ENCODE data around the gene DPP3.

The DPP3 gene

GRCh38 chr11:66464916-66465315 is 15.3 kb upstream of the DPP3 start:
- ATAC-seq, result no peak
- no peak for TF ChIP-seq TCF4 (CRISPR knock-in tag; IDR thresholded peaks at IDR 0.05; ENCODE audit: borderline replicate concordance)
- TF ChIP-seq ZNF8 (CRISPR knock-in tag; IDR thresholded peaks at IDR 0.05), result no peak
- no peak for TF ChIP-seq ZFP3 (CRISPR knock-in tag; IDR thresholded peaks at IDR 0.05)

- ATAC-seq, result no peak
- TF ChIP-seq ZFP3 (CRISPR knock-in tag; IDR thresholded peaks at IDR 0.05), result no peak
- no peak for TF ChIP-seq PATZ1 (CRISPR knock-in tag; IDR thresholded peaks at IDR 0.05; ENCODE audit: borderline replicate concordance)
- TF ChIP-seq BACH2 (CRISPR knock-in tag; IDR thresholded peaks at IDR 0.05; ENCODE audit: borderline replicate concordance), result no peak
- no peak for TF ChIP-seq CREB5 (CRISPR knock-in tag; IDR thresholded peaks at IDR 0.05; ENCODE audit: low read depth)
- no peak for TF ChIP-seq ZNF8 (CRISPR knock-in tag; IDR thresholded peaks at IDR 0.05)
- TF ChIP-seq RARB (CRISPR knock-in tag; IDR thresholded peaks at IDR 0.05), result no peak
These were observed 14.6 kb upstream of the DPP3 start for GRCh38 chr11:66465373-66466224.

- ATAC-seq, result peak; percentile 95
These were observed 13.8 kb upstream of the DPP3 start, which contains the start of gene PELI3 for GRCh38 chr11:66466225-66467033. Gene PELI3 (plus strand): TSS chr11:66466905. CDS start chr11:66468129, 1,224 bp downstream.

GRCh38 chr11:66467034-66467659 is 13.1 kb upstream of the DPP3 start:
- TF ChIP-seq ISL1 (CRISPR knock-in tag; IDR thresholded peaks at IDR 0.05) (no peak), TSHZ2 (CRISPR knock-in tag; IDR thresholded peaks at IDR 0.05) (no peak), TCF4 (CRISPR knock-in tag; IDR thresholded peaks at IDR 0.05; ENCODE audit: borderline replicate concordance) (no peak), ZNF8 (CRISPR knock-in tag; IDR thresholded peaks at IDR 0.05) (no peak), PATZ1 (CRISPR knock-in tag; IDR thresholded peaks at IDR 0.05; ENCODE audit: borderline replicate concordance) (no peak), POU6F1 (CRISPR knock-in tag; IDR thresholded peaks at IDR 0.05; ENCODE audit: borderline replicate concordance, low read depth) (no peak), GLIS3 (CRISPR knock-in tag; IDR thresholded peaks at IDR 0.05) (no peak), ZFP30 (CRISPR knock-in tag; IDR thresholded peaks at IDR 0.05) (no peak), CSRNP3 (CRISPR knock-in tag; IDR thresholded peaks at IDR 0.05) (no peak), OSR1 (CRISPR knock-in tag; IDR thresholded peaks at IDR 0.05) (no peak), BACH2 (CRISPR knock-in tag; IDR thresholded peaks at IDR 0.05; ENCODE audit: borderline replicate concordance) (no peak), CSDC2 (CRISPR knock-in tag; IDR thresholded peaks at IDR 0.05) (no peak), ZNF70 (CRISPR knock-in tag; IDR thresholded peaks at IDR 0.05) (no peak)
- ATAC-seq, result peak; percentile 48

More at GRCh38 chr11:66466225-66467033, 13.8 kb upstream of the DPP3 start, which contains the start of gene PELI3:
- TF ChIP-seq ISL1 (CRISPR knock-in tag; IDR thresholded peaks at IDR 0.05), result no peak
- no peak for TF ChIP-seq ZFP30 (CRISPR knock-in tag; IDR thresholded peaks at IDR 0.05)
- no peak for TF ChIP-seq ZNF8 (CRISPR knock-in tag; IDR thresholded peaks at IDR 0.05)
- no peak for TF ChIP-seq ZFP3 (CRISPR knock-in tag; IDR thresholded peaks at IDR 0.05)

All from SK-N-SH treated with all-trans-retinoic acid at 6 μM for 48 hours (cell line).